GM19035 (cell line): ENCODE data around the gene ZNF275.
"Not testable (repeated sequence)": the region's sequence is repeated elsewhere in the genome, so short reads cannot be mapped to it uniquely, and the experiment has no call there.

Source experiments
- ATAC-seq: cut with Tn5 transposase; IDR thresholded peaks from one replicate; pipeline ENCODE4 v1.9.1; 2021; ENCODE audit not compliant: unreplicated experiment

The ZNF275 gene

DNA sequence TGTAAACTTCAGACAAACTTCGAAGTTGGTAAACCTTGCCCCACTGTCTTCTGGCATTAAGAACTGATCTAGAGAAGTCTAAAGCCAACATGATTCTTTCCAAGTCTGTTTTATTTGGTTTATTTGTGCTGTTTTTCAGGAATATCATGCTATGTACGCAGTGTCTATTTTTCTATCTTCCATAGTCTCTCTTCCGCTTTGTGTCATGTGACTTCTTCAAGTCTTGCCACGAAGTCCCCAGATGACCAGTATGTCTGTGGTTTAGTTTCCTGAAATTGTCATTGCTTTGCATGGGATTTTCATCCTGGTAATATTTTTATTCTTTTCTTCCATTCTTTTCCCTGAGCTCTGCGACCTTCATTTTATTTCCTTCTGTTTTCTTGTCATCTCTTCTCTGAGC, 52.1 kb downstream of the ZNF275 start:
- ATAC-seq = no peak

- no peak for ATAC-seq
Measured at GRCh38 chrX:153387345-153387744, 53.4 kb downstream of the ZNF275 start.

GRCh38 chrX:153387987-153388721, 54.2 kb downstream of the ZNF275 start:
- no peak for ATAC-seq

GRCh38 chrX:153388722-153389459, 54.9 kb downstream of the ZNF275 start:
- no peak for ATAC-seq

- ATAC-seq = not testable (repeated sequence)
Measured at GRCh38 chrX:153389460-153389768, 55.5 kb downstream of the ZNF275 start.

- no peak for ATAC-seq
Measured at GRCh38 chrX:153392642-153393321, 58.8 kb downstream of the ZNF275 start.

DNA sequence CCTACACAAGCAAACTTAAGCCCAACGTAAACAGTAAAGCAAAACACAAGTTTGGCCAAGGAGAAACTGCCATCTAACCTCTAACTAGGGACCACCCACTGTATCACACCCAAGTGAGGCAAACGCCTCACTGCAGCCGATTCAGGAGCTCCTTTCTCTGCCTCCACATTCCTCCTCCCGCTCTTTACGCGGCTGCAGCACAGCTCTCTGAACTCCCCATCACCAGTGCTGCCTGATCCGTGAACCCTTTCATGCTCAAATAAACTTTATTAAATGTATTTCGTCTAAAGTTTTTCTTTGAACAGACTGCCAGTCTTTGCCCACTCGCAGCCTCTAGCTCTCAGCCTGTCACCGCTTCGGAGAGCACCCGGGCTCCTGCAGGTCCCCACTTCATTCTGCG, 60.7 kb downstream of the ZNF275 start:
- no peak for ATAC-seq

- no peak for ATAC-seq
Measured at GRCh38 chrX:153395613-153396319, 61.8 kb downstream of the ZNF275 start.

GRCh38 chrX:153396320-153397195, 62.6 kb downstream of the ZNF275 start:
- ATAC-seq = no peak

- no peak for ATAC-seq
Measured at GRCh38 chrX:153397256-153397960, 63.5 kb downstream of the ZNF275 start.

DNA sequence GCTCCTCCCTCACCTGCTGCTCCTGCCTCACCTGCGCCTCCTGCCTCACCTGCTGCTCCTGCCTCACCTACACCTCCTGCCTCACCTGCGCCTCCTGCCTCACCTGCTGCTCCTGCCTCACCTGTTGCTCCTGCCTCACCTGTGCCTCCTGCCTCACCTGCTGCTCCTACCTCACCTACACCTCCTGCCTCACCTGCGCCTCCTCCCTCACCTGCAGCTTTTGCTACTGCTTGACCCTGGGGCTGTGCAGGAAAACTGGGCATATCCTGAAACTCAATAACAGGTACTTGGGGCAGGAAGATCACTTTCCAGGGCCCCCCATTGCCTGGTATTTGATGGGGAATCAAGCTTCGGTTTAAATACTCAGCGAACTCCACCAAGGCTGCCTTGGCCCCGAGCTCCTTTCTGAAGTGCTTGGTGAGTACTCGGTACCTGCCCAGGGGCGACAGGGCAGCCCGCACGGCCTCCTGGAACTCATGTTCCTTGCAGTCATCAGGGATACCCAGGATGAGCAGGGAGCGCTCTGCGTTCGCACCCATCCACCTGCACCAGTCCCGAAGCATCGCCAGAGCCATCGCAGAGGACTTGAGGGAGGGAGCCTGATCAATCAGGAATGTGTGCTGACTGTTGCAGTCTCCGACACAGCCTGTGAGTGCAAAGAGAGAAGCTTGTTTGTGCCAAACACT, 64.5 kb downstream of the ZNF275 start:
- no peak for ATAC-seq

- ATAC-seq = no peak
Measured at GRCh38 chrX:153400146-153401132, 66.5 kb downstream of the ZNF275 start.

GRCh38 chrX:153401133-153401764, 67.3 kb downstream of the ZNF275 start, which contains the start of gene PNMA6E:
PNMA6E (minus strand) TSS chrX:153401350; CDS start chrX:153398849, 2,501 bp downstream.
- no peak for ATAC-seq
